GM18520 (cell line): ENCODE results near the gene SLC6A6.
"Not testable (repeated sequence)": the region's sequence is repeated elsewhere in the genome, so short reads cannot be mapped to it uniquely, and the experiment has no call there.

ENCODE experiments used
- ATAC-seq: cut with Tn5 transposase; IDR thresholded peaks from one replicate; pipeline ENCODE4 v1.9.1; 2021; ENCODE audit not compliant: unreplicated experiment

The SLC6A6 gene

GRCh38 chr3:14397531-14397930, 4.9 kb upstream of the SLC6A6 start:
- no peak for ATAC-seq

DNA sequence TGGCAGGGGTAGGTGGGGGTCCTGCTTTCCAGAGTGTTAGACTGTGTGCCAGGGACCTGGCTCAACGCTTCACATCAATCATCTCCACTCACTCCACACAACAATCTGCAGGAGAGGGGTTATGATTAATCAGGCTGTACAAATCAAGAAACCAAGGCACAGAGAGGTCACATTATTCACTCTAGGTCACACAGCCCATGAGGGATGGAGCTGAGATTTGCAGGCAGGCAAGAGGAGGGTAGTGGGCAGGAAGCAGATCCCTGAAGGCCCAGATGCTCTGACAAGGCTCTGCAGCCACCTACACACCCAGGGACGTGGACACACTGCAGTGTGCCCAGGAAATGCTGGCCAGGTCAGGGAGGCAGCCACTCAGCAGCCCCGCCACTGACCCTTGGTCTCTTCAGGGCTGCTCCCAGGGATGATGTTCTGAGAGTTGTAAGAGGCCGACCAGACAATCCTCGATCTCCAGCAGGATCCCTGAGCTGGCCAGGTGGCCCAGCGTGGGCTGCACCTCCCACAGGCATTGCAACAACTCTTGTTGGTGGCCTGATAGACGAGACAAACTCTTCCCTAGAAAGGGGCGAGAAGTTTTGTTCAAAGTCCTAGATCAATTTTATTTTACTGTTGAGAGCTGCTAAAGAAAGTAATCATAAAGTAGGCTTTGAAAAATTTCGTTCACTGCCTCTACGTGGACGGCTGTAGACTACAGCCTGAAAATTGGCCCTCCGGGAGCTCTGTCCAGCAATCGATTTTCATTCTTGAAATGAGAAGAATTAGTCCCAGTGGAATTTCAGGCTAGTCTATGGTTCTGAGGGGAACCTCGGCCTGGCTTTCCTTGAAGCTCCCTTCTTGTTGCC, 4.2 kb upstream of the SLC6A6 start:
- no peak for ATAC-seq

GRCh38 chr3:14398797-14399106, 3.7 kb upstream of the SLC6A6 start:
- ATAC-seq: no peak

- ATAC-seq: no peak
Measured at GRCh38 chr3:14401692-14402303, 608 bp upstream of the SLC6A6 start.

DNA sequence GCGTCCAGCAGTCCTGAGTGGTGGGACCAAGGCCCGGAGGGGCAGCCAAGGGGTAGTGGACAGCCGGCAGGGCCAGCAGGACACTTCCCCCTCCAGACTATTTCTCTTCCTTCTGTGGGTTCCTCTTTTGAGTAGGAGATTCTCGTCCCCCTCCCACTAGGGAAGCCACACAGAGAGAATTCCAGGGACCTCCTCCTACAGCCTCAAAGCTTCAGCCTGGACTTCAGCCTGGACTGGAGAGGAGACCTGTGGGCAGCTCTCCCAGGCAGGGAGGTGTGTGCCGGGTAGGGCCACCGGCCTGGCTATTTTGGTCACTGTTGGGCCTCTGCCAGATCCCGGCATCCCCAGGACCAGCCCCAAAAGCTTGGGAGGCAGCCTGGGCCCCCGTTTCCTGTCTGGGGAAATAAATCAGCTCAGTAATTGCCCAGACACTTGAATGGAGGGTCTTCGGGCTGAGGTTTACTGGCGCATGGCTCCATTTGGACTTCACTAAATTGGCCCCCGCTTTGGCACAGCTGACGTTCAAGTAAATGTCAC, 1.3 kb downstream of the SLC6A6 start:
- ATAC-seq: no peak

- no peak for ATAC-seq
Measured at GRCh38 chr3:14404186-14404585, 1.8 kb downstream of the SLC6A6 start.

DNA sequence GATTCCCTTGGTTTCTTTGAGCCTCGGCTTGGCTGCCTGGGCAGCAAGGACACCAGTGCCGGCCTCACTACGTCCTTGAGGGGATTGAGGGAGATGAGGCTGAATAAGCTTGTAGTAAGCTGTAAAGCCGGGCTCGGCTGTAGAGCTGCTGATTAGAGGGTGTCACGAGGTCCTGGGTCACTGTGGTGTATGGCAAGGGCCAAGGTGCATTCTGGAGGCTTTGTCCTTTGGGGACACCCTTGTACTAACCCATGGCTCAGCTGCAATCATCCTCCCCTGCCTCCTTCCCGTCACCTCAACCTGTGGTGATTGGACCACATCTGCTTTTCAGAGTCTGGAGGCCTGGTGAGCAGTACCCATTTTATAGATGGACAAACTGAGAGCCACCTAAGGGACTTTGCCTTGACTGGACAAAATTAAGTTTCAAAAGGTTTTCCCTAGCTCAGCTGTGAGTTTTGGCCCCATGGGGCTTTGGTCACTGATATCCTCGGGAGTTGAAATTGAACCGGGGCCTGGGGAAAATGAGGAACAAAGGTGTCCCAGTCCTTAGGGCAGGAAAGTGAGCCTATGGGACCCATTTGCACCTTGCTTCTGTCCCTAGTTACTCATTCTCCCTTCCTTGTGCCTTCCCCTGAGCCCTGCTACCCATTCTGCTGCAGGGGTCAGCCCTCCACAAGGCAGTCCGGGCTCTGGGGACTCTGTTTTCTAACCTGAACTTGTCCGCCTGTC, 2.4 kb downstream of the SLC6A6 start:
- ATAC-seq: no peak

DNA sequence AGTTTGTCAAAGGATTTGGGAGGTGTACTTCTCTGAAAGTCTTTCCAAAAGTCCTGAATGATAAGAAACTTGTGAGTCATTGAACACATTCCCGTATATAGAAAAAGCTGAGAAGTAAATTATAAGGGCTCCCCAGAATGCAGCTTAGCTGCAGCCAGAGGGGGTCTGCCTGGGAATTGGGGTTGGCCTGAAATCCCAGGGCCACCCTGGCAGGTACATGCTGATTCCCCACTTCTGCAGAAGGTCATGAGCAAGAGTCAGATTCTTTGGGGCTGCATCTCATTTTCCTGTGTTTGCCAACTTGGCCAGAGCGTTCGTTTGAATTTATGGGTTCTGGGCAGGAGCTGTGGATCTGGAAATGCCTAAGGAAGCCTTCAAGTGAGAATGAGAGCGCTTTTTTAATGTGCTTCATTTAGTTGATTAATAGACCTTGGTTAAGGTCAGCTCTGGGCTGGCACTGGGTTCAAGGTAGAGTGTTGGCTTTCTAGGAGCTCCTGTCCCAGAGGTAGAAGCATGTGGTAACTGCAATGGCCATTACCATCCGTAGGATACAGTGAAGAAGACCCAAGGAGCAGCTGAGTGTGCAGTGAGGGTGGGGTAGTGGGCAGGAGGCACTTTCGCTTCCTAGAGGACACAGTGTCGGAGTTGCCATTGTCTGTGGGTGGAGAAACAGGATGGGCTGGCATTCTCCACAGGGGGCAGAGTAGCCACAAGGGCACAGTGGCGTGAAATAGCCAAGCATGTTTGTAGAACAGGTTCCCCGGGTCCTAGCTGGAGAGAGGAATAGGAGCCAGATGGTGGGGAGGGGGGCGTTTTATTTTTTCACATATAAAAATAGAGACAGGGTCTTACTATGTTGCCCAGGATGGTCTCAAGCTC, 3.2 kb downstream of the SLC6A6 start:
- no peak for ATAC-seq

- no peak for ATAC-seq
Measured at GRCh38 chr3:14406336-14406735, 3.9 kb downstream of the SLC6A6 start.

GRCh38 chr3:14406766-14407165, 4.4 kb downstream of the SLC6A6 start:
- ATAC-seq: no peak

DNA sequence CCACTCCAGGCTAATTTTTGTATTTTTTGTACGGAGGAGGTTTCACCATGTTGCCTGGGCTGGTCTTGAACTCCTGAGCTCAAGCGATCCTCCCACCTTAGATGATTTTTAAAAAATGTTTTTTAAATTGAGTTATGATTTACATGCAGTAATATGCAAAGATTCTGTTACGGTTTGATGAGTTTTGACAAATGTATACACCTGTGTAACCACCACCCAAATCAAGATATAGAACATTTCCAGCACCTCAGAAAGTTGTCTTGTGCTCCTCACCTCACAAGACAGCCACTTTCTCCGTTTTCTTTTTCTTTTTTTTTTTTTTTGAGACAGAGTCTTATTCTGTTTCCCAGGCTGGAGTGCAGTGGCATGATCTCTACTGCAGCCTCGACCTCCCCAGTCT, 4.8 kb downstream of the SLC6A6 start:
- no peak for ATAC-seq

DNA sequence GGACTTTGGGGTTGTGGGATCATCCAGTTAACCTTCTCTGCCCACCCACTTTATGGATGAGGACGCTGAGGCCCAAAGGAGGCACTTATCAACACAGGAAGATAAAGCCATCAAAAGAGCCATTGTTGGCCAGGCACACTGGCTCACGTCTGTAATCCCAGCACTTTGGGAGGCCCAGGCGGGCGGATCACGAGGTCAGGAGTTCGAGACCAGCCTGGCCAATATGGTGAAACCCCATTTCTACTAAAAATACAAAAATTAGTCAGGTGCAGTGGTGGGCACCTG, 7.3 kb downstream of the SLC6A6 start:
- ATAC-seq: not testable (repeated sequence)

GRCh38 chr3:14410106-14410502, 7.7 kb downstream of the SLC6A6 start:
- no peak for ATAC-seq

GRCh38 chr3:14410503-14411165, 8.2 kb downstream of the SLC6A6 start:
- ATAC-seq: no peak

GRCh38 chr3:14411166-14411526, 8.7 kb downstream of the SLC6A6 start:
- no peak for ATAC-seq

DNA sequence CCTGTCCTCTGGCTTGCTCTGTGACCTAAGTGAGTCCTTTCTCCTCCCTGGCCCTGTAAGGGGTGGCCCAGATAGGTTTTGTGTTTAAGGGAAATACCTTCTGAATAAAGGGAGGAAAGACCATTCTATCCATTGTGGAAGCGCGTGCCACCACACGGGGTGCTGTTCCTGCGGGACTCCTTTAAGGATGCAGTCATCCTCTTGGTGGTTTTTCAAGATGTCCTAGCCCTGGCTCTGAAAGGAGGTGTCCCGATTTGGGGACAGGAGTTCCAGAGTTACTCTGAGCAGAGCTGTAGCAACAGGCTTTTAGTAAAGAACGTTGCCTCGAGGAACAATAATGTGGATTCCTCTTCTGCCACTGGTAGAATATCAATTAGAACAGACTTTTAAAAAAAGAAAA, 9.6 kb downstream of the SLC6A6 start:
- no peak for ATAC-seq

DNA sequence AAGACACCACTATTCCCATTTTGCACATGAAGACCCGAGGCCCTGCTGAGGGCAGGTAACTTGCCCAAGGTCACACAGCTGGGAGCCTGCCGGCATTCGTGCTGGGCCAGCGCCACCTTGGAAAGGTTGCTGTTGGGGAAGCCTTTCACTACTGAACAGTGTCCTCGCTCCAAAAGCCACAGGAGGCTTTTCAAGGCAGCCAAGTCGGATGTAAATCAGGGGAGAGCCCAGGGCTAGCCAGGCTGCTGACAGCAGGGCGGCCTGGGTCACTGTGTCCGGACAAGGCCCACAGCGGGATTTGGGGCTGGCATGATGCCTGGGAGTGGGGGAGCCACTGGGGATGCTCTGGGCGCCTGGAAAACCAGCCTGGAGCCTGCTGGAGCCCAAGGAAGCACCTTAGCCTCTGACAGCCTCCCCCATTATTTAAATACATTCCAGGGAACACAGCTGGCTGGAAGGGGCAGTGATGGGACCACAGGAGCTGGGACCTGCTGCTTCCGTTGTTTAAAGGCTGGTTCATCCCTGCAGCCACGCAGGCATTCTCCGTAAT, 10.5 kb downstream of the SLC6A6 start:
- ATAC-seq: no peak

- no peak for ATAC-seq
Measured at GRCh38 chr3:14413381-14414071, 11.1 kb downstream of the SLC6A6 start.

DNA sequence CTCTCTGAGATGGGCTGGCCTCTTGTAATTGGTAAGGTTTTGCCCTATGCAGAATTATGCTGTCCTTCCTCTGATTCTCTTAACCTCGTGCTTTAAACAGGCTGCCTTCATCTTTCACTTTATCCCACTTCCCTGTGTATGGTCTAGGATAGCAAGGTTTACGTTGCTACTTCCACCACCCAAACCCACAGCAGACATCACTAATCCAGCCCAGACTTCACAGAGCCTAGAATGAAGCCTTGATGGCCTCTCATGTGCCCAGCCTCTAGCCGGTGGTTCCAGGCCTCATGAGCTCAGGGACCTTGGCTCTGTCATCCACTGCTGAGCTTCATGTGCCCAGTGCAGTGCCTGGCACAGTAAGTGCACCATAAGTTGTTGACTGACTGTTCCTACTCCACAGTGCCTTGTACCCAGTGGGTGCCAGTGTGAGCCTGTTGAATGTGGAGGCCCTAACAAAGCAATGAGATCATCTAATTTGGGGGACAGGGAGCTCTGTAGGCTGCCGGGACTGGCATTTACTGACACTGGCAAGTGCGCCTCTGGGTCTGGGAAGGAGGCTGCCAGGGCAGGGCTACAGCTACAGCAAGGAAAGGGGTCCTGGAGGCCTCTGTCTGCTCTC, 12.5 kb downstream of the SLC6A6 start:
- ATAC-seq: no peak
